IMR-90 (cell line): Measurements from ENCODE around the gene KCNK17. TPM values are rescaled to one million over a fixed set of nuclear protein-coding genes. Genes with fewer than 3 reads are reported as not detected.

Experiments
- ATAC-seq: fragments of 200-7000 bp; cut with Tn5 transposase; 2 replicates; pipeline ENCODE4 v1.9.1; 2020; ENCODE audit warnings: low read depth, mild to moderate bottlenecking, moderate library complexity
- BruUV-seq: library from RNA; stranded (reverse); fragments of 400-500 nt; replicated peaks from 2 replicates; lab custom pipeline; 2021; lab: Mats Ljungman, UMichigan
- CTCF ChIA-PET: fragments of 300-600 bp; formaldehyde crosslinking; extraction: SDS; loops from one replicate; lab custom pipeline; 2021; ENCODE audit warnings: antibody characterized with exemption; lab: Yijun Ruan, JAX
- POLR2A ChIA-PET: fragments of 300-600 bp; sonication (Branson Sonifier 250); formaldehyde crosslinking; loops from one replicate; lab custom pipeline; 2022; ENCODE audit warnings: antibody characterized with exemption; ENCODE audit not compliant: unreplicated experiment; lab: Charles Lee
- DNase-seq: peaks from one replicate; pipeline ENCODE4 v3.0.0; 2013
- H2AFZ ChIP-seq: replicated peaks from 2 replicates; pipeline ENCODE3; 2013; ENCODE audit warnings: low read length, mild to moderate bottlenecking; ENCODE audit not compliant: poor library complexity
- H2AK5ac ChIP-seq: 2 replicates; pipeline ENCODE4 v1.6.1; 2013; ENCODE audit warnings: low read depth, low read length, inconsistent platforms
- H2AK9ac ChIP-seq: replicated peaks from 2 replicates; pipeline ENCODE3; 2013; ENCODE audit warnings: mild to moderate bottlenecking, low read depth, low read length, moderate library complexity; ENCODE audit not compliant: poor library complexity
- H2BK120ac ChIP-seq: 2 replicates; pipeline ENCODE4 v1.6.1; 2013; ENCODE audit warnings: low read depth, low read length, inconsistent platforms
- H2BK15ac ChIP-seq: 3 replicates; pipeline ENCODE4 v1.6.1; 2013; ENCODE audit warnings: low read depth, low read length, inconsistent platforms
- H2BK20ac ChIP-seq: 2 replicates; pipeline ENCODE4 v1.6.1; 2013; ENCODE audit warnings: low read depth, mild to moderate bottlenecking, inconsistent platforms, low read length, moderate library complexity
- H2BK5ac ChIP-seq: 2 replicates; pipeline ENCODE4 v1.6.1; 2013; ENCODE audit warnings: mild to moderate bottlenecking, low read depth, low read length, inconsistent platforms; ENCODE audit not compliant: poor library complexity, severe bottlenecking
- H3K14ac ChIP-seq: replicated peaks from 2 replicates; pipeline ENCODE4 v1.6.1; 2013; ENCODE audit warnings: low read depth, low read length, inconsistent platforms
- H3K18ac ChIP-seq: 2 replicates; pipeline ENCODE4 v1.6.1; 2013; ENCODE audit warnings: low read depth, low read length, control low read depth
- H3K23ac ChIP-seq: 2 replicates; pipeline ENCODE4 v1.6.1; 2013; ENCODE audit warnings: low read depth, low read length, inconsistent platforms
- H3K27ac ChIP-seq: 2 replicates; pipeline ENCODE4 v1.5.1; 2013; ENCODE audit warnings: mild to moderate bottlenecking, control low read depth, low read length; ENCODE audit not compliant: insufficient read depth
- H3K27me3 ChIP-seq: 2 replicates; pipeline ENCODE4 v1.6.1; 2013; ENCODE audit warnings: low read length; ENCODE audit not compliant: control insufficient read depth, insufficient read depth
- H3K36me3 ChIP-seq: 2 replicates; pipeline ENCODE4 v1.6.1; 2013; ENCODE audit warnings: low read length, mixed read lengths; ENCODE audit not compliant: control insufficient read depth, insufficient read depth
- H3K4ac ChIP-seq: 2 replicates; pipeline ENCODE4 v1.6.1; 2013; ENCODE audit warnings: low read depth, low read length, inconsistent platforms
- H3K4me1 ChIP-seq: 2 replicates; pipeline ENCODE4 v1.6.1; 2013; ENCODE audit warnings: low read length, mixed read lengths; ENCODE audit not compliant: control insufficient read depth, insufficient read depth
- H3K4me2 ChIP-seq: 2 replicates; pipeline ENCODE4 v1.6.1; 2013; ENCODE audit warnings: low read depth, mild to moderate bottlenecking, control low read depth, low read length, moderate library complexity
- H3K4me3 ChIP-seq: 2 replicates; pipeline ENCODE4 v1.5.1; 2013; ENCODE audit warnings: low read depth, mild to moderate bottlenecking, control low read depth, low read length, moderate library complexity; ENCODE audit not compliant: insufficient read depth
- H3K56ac ChIP-seq: 2 replicates; pipeline ENCODE4 v1.6.1; 2013; ENCODE audit warnings: low read length, inconsistent platforms; ENCODE audit not compliant: insufficient read depth; ENCODE audit errors: extremely low read depth
- H3K79me1 ChIP-seq, 2 experiments: 2 replicates each; pipeline ENCODE4 v1.6.1; 2013; ENCODE audit warnings: low read length in 2 of 2, inconsistent platforms in 1 of 2, low read depth in 1 of 2
- H3K9ac ChIP-seq: 2 replicates; pipeline ENCODE4 v1.6.1; 2013; ENCODE audit warnings: low read depth, low read length, control low read depth
- H3K9me1 ChIP-seq: 2 replicates; pipeline ENCODE4 v1.6.1; 2013; ENCODE audit warnings: low read length, inconsistent platforms; ENCODE audit not compliant: insufficient read depth
- H3K9me3 ChIP-seq: 2 replicates; pipeline ENCODE4 v1.6.1; 2013; ENCODE audit warnings: low read length; ENCODE audit not compliant: control insufficient read depth, insufficient read depth
- H4K20me1 ChIP-seq: 2 replicates; pipeline ENCODE4 v1.6.1; 2013; ENCODE audit warnings: low read length, inconsistent platforms; ENCODE audit not compliant: insufficient read depth
- H4K5ac ChIP-seq: 2 replicates; pipeline ENCODE4 v1.6.1; 2013; ENCODE audit warnings: mild to moderate bottlenecking, low read depth, low read length, control low read depth
- H4K8ac ChIP-seq, 2 experiments: 2 replicates each; pipeline ENCODE4 v1.6.1; 2013; ENCODE audit warnings: low read depth in 2 of 2, low read length in 2 of 2, control low read depth in 1 of 2, inconsistent platforms in 1 of 2
- H4K91ac ChIP-seq: 2 replicates; pipeline ENCODE4 v1.6.1; 2013; ENCODE audit warnings: low read depth, low read length, inconsistent platforms; ENCODE audit not compliant: insufficient read depth
- BHLHE40 ChIP-seq: fragments of 150-350 bp; IDR thresholded peaks from 2 replicates; pipeline ENCODE4 v1.6.1; 2016; ENCODE audit warnings: mild to moderate bottlenecking, low read depth, low read length
- RCOR1 ChIP-seq: IDR thresholded peaks from 2 replicates; pipeline ENCODE4 v1.6.1; 2012; ENCODE audit warnings: mild to moderate bottlenecking, low read length, improper control_type of control experiment; ENCODE audit not compliant: insufficient replicate concordance
- SMC3 ChIP-seq: fragments of 150-350 bp; IDR thresholded peaks from 2 replicates; pipeline ENCODE4 v1.6.1; 2016; ENCODE audit warnings: low read depth, mild to moderate bottlenecking, antibody characterized with exemption, low read length, moderate library complexity
- WGBS, 2 experiments: methylation state at CpG; one replicate each; pipeline versions ENCODE4 v1.1.5 to v1.1.7; 2013; ENCODE audit warnings: missing lambda C conversion rate in 2 of 2; ENCODE audit not compliant: insufficient read length in 1 of 2; ENCODE audit errors: extremely low coverage in 2 of 2; 5-methylcytosine and 5-hydroxymethylcytosine counted together
- dilution Hi-C: fragments of 300-500 bp; cut with HindIII; formaldehyde crosslinking; loops from one replicate; pipeline ENCODE4 v1.14.3; 2018; ENCODE audit warnings: low sequenced_read_pairs; ENCODE audit not compliant: unreplicated experiment
- in situ Hi-C: fragments of 300-500 bp; cut with MboI; formaldehyde crosslinking; loops from 3 replicates; pipeline ENCODE4 v1.14.3; 2019; ENCODE audit warnings: low sequenced_read_pairs, inconsistent platforms, mixed read lengths
- intact Hi-C: fragments of 100-400 bp; cut with micrococcal nuclease; formaldehyde crosslinking; loops from 2 replicates; pipeline ENCODE4 v1.10.0; 2022
- polyA plus RNA-seq, 3 experiments: library from polyadenylated mRNA; depleted of rRNA; stranded (reverse); fragments of >200 nt; gene quantifications; 2 replicates each; pipeline ENCODE4 v1.2.3, GENCODE V29; 2012; ENCODE audit warnings: low replicate concordance in 1 of 3
- total RNA-seq: library from RNA; depleted of rRNA; stranded (reverse); fragments of >200 nt; gene quantifications from 2 replicates; pipeline ENCODE4 v1.2.3, GENCODE V29; 2012
- TF ChIP-seq, protein P1 (sequence below): fragments of 150-350 bp; IDR thresholded peaks from 2 replicates; pipeline ENCODE4 v1.6.1; 2017; ENCODE audit warnings: mild to moderate bottlenecking, antibody characterized with exemption, low read length, low read depth

Gene KCNK17
- total and polyA plus RNA-seq, 2 of the 4 experiments (the other 2 are of a cell fraction): not detected

DNA sequence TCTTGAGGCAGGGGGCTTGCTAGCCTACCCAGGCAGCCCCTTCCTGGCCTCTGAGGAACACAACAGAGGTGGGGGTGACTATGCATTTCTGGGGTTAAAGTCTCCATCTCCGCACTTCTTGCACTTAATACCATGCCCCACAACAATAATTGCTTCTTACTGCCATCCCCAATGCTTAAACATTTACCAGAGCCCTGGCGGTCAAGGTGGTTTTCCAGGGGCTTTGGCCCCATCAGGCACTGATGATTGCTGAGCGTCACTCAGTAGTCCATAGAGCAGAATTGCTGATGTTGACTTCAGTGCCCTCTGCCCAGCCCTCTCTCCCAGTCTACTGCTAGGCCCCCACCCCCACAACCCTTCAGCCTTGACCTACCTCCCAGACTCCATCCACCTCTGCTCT is 52.5 kb downstream of the KCNK17 start:
- Histone ChIP-seq H2BK5ac (no peak overlapping the region), H3K9me1 (no peaks in the 10 kb centered on the region), H2BK20ac (no peak overlapping the region), H2AFZ (no peak overlapping the region), H3K4me2 (no peak overlapping the region), H3K56ac (no peak overlapping the region), H3K4ac (no peak overlapping the region), H3K79me1 (no peaks in the 10 kb centered on the region), H3K23ac (no peak overlapping the region), H3K27me3 (no peaks in the 10 kb centered on the region), H3K27ac (no peak overlapping the region), H3K14ac (no peak overlapping the region), H2BK15ac (no peak overlapping the region), H2AK9ac (no peak overlapping the region), H4K8ac (no peak overlapping the region), H3K36me3 (no peaks in the 10 kb centered on the region), H2BK120ac (no peak overlapping the region), H3K4me1 (no peaks in the 10 kb centered on the region), H4K20me1 (no peaks in the 10 kb centered on the region), H4K91ac (no peak overlapping the region), H3K4me3 (no peak overlapping the region), H2AK5ac (no peak overlapping the region), H4K5ac (no peak overlapping the region), H3K9me3 (no peaks in the 10 kb centered on the region), H3K18ac (no peak overlapping the region), H3K9ac (no peak overlapping the region)
- BruUV-seq: no TSS peak
- ChIA-PET CTCF (no interaction called here), POLR2A (no interaction called here)
- no peak for TF ChIP-seq RCOR1
- no peak for TF ChIP-seq SMC3
- TF ChIP-seq, protein P1, sequence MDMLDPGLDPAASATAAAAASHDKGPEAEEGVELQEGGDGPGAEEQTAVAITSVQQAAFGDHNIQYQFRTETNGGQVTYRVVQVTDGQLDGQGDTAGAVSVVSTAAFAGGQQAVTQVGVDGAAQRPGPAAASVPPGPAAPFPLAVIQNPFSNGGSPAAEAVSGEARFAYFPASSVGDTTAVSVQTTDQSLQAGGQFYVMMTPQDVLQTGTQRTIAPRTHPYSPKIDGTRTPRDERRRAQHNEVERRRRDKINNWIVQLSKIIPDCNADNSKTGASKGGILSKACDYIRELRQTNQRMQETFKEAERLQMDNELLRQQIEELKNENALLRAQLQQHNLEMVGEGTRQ: no peak
- no peak for TF ChIP-seq BHLHE40
- no CpG with 5 or more reads among the region's 3 CpGs for WGBS, 2 experiments
- ATAC-seq: no peak
- intact Hi-C loops (no loop called here), dilution Hi-C loops (no loop called here), in situ Hi-C loops (no loop called here)
- DNase-seq: no peak
